A673 (cell line): Measurements from ENCODE around the gene LBH. TPM values are rescaled to one million over a fixed set of nuclear protein-coding genes. Genes with fewer than 3 reads are reported as not detected.

Experiments
- BruUV-seq: library from RNA; stranded (reverse); fragments of 400-500 nt; replicated peaks from 2 replicates; lab custom pipeline; 2021; lab: Mats Ljungman, UMichigan
- CTCF ChIA-PET: fragments of 300-600 bp; sonication (Branson Sonifier 250); formaldehyde crosslinking; loops from one replicate; lab custom pipeline; 2022; ENCODE audit warnings: antibody characterized with exemption; lab: Charles Lee
- POLR2A ChIA-PET: fragments of 300-600 bp; sonication (Branson Sonifier 250); formaldehyde crosslinking; loops from one replicate; lab custom pipeline; 2022; ENCODE audit warnings: antibody characterized with exemption; ENCODE audit not compliant: low non-redundant PET; lab: Charles Lee
- DNase-seq: peaks from one replicate; pipeline ENCODE4 v3.0.0-alpha.2; 2015; ENCODE audit warnings: low spot score
- H3K27ac ChIP-seq: fragments of 200-600 bp; sonication (generic); 2 replicates; pipeline ENCODE4 v1.5.1; 2016; ENCODE audit warnings: mixed run types, low read depth, mild to moderate bottlenecking, mixed read lengths, antibody characterized with exemption, low read length; ENCODE audit not compliant: poor library complexity, severe bottlenecking
- H3K27me3 ChIP-seq: fragments of 200-600 bp; sonication (generic); replicated peaks from 2 replicates; pipeline ENCODE4 v1.6.1; 2017; ENCODE audit warnings: mixed run types, low read depth, mild to moderate bottlenecking, mixed read lengths, antibody characterized with exemption, low read length; ENCODE audit not compliant: insufficient read depth, poor library complexity
- H3K36me3 ChIP-seq: fragments of 200-600 bp; sonication (generic); 2 replicates; pipeline ENCODE4 v1.6.1; 2016; ENCODE audit warnings: mixed run types, mild to moderate bottlenecking, mixed read lengths, antibody characterized with exemption, low read length; ENCODE audit not compliant: insufficient read depth, poor library complexity, severe bottlenecking
- H3K4me1 ChIP-seq: fragments of 200-600 bp; sonication (generic); 2 replicates; pipeline ENCODE4 v1.6.1; 2017; ENCODE audit warnings: mixed run types, mild to moderate bottlenecking, mixed read lengths, antibody characterized with exemption, low read length; ENCODE audit not compliant: insufficient read depth, poor library complexity, severe bottlenecking
- H3K4me3 ChIP-seq: fragments of 200-600 bp; sonication (generic); 2 replicates; pipeline ENCODE4 v1.5.1; 2016; ENCODE audit warnings: low read depth, mixed run types, mild to moderate bottlenecking, mixed read lengths, low read length; ENCODE audit not compliant: poor library complexity, severe bottlenecking
- H3K9me3 ChIP-seq: fragments of 200-600 bp; sonication (generic); 2 replicates; pipeline ENCODE4 v1.6.1; 2016; ENCODE audit warnings: mixed run types, low read depth, mild to moderate bottlenecking, mixed read lengths, antibody characterized with exemption, low read length; ENCODE audit not compliant: poor library complexity, severe bottlenecking
- CTCF ChIP-seq: fragments of 300-800, 200-600 bp; sonication (generic); conservative IDR thresholded peaks from 2 replicates; pipeline ENCODE4 v1.5.1; 2017; ENCODE audit warnings: low read depth, mild to moderate bottlenecking, antibody characterized with exemption, low read length, moderate library complexity, mixed read lengths
- EZH2 ChIP-seq: fragments of 200-600 bp; sonication (generic); IDR thresholded peaks from 2 replicates; pipeline ENCODE4 v1.6.1; 2017; ENCODE audit warnings: borderline replicate concordance, low read depth, mild to moderate bottlenecking, mixed read lengths, antibody characterized with exemption, low read length; ENCODE audit not compliant: poor library complexity, severe bottlenecking
- intact Hi-C: fragments of 100-400 bp; cut with micrococcal nuclease; formaldehyde crosslinking; loops from one replicate; pipeline ENCODE4 v1.10.0; 2022; ENCODE audit not compliant: unreplicated experiment
- total RNA-seq: library from RNA; stranded (reverse); gene quantifications from 2 replicates; pipeline ENCODE4 v1.2.3, GENCODE V29; 2021

Gene LBH
- total RNA-seq, 1 experiment from 2014 or later = 140 TPM

DNA sequence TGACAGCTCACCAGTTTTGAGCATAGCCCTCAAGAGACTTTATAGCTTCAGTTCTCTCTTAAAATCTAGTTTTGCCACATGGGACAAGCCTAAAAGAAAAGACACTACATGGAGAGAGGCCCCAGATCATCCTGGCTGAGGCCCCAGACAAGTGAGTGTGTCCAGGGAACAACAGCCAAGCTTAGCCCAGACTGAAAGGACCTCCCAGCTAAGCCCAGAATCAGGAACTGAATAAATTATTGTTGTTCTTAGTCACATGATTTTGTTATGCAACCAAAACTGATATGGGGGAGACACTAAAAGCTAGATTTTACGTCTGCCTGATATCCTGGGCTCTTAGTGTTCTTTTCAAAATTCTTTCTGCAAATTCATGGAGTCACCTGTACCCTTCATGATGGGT lies 29.3 kb upstream of the LBH start:
- intact Hi-C loops = no loop called here
- no peak for DNase-seq
- no TSS peak for BruUV-seq
- Histone ChIP-seq H3K36me3 (no peaks in the 10 kb centered on the region), H3K27ac (no peak overlapping the region), H3K4me3 (no peak overlapping the region), H3K4me1 (peaks cover 6% of the 10 kb centered on the region), H3K27me3 (no peaks in the 10 kb centered on the region), H3K9me3 (no peaks in the 10 kb centered on the region)
- ChIA-PET POLR2A (no interaction called here), CTCF (interaction anchor here (1.0 kb wide), 1 partner anchor 37 kb away, joined by 4 read pairs; no protein-coding TSS in a partner anchor)
- TF ChIP-seq CTCF (no peak), EZH2 (no peak)

DNA sequence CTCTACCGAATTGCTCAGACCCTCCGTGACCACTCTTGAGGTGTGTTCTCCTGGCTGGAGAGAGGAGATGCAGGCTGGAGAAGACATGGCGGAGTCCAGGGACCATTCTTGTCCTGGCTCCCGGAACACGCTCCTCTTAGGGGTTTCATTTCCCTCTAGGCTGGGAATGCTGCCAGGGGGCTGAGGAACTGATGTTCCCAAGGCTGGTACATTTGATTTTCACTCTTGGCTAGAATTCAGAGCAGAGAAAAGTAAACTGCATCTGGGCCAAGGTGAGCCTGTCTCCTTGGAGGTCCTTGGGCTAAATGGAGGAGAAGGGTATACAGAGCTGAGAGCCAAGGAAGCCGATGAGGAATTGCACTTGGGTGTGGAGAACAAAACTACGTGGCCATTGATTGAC lies 28.2 kb upstream of the LBH start:
- no peaks in the 10 kb centered on the region for H3K27me3 ChIP-seq
- no peaks in the 10 kb centered on the region for H3K36me3 ChIP-seq
- H3K4me3 ChIP-seq = no peak overlapping the region
- DNase-seq = no peak
- intact Hi-C loops = no loop called here
- ChIA-PET CTCF (no interaction called here), POLR2A (no interaction called here)
- TF ChIP-seq EZH2 = no peak
- no peak for TF ChIP-seq CTCF
- BruUV-seq = no TSS peak
- H3K27ac ChIP-seq = no peak overlapping the region
- peaks cover 6% of the 10 kb centered on the region for H3K4me1 ChIP-seq
- H3K9me3 ChIP-seq = no peaks in the 10 kb centered on the region

GRCh38 chr2:30204281-30204680 lies 27.1 kb upstream of the LBH start:
- Histone ChIP-seq H3K36me3 (no peaks in the 10 kb centered on the region), H3K4me3 (no peak overlapping the region), H3K9me3 (no peaks in the 10 kb centered on the region), H3K4me1 (peaks cover 11% of the 10 kb centered on the region), H3K27ac (no peak overlapping the region), H3K27me3 (no peaks in the 10 kb centered on the region)
- no TSS peak for BruUV-seq
- TF ChIP-seq CTCF (no peak), EZH2 (no peak)
- intact Hi-C loops = no loop called here
- POLR2A ChIA-PET = no interaction called here
- CTCF ChIA-PET = interaction anchor here (0.7 kb wide), 1 partner anchor 503 kb away, joined by 5 read pairs; no protein-coding TSS in a partner anchor
- no peak for DNase-seq
